Subcutaneous adipose tissue (tissue), 4 donors: Measurements from ENCODE around the gene CNTN6. TPM values are rescaled to one million over a fixed set of nuclear protein-coding genes. Genes with fewer than 3 reads are reported as not detected.

Experiments
- total RNA-seq, 4 donors: library from RNA; depleted of rRNA; stranded (reverse); fragments of >200 nt; gene quantifications; one replicate each; pipeline ENCODE4 v1.1.0, GENCODE V29; 2016
- TF ChIP-seq, protein P1 (sequence below): fragments of 450-650 bp; IDR thresholded peaks from one replicate; pipeline ENCODE4 v1.5.1; 2016; ENCODE audit warnings: low read depth, mild to moderate bottlenecking, control low read depth, antibody characterized with exemption, moderate library complexity

The CNTN6 gene
- total RNA-seq, 4 donors from 2014 or later: 0.17 TPM; not detected in 3

DNA sequence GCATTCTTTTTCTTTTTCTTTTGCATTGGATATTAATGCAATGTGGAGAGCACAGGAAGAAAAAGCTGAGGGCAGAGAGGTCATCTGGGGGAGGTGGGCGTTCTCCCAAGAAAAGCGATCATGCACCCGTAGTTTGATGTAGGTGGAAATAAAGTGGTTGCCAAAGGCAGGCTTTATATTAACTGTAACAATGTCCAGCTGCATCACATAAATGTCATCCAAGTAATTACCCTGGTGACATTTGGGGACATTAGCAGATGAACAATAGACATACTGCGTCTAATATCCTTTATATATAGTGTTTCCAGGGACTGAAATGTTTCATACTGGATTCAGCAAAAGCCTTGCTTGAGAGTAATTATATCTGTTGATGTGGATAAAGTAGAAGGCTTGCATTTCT lies 135.5 kb downstream of the CNTN6 start:
- TF ChIP-seq, protein P1, sequence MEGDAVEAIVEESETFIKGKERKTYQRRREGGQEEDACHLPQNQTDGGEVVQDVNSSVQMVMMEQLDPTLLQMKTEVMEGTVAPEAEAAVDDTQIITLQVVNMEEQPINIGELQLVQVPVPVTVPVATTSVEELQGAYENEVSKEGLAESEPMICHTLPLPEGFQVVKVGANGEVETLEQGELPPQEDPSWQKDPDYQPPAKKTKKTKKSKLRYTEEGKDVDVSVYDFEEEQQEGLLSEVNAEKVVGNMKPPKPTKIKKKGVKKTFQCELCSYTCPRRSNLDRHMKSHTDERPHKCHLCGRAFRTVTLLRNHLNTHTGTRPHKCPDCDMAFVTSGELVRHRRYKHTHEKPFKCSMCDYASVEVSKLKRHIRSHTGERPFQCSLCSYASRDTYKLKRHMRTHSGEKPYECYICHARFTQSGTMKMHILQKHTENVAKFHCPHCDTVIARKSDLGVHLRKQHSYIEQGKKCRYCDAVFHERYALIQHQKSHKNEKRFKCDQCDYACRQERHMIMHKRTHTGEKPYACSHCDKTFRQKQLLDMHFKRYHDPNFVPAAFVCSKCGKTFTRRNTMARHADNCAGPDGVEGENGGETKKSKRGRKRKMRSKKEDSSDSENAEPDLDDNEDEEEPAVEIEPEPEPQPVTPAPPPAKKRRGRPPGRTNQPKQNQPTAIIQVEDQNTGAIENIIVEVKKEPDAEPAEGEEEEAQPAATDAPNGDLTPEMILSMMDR: no peak

DNA sequence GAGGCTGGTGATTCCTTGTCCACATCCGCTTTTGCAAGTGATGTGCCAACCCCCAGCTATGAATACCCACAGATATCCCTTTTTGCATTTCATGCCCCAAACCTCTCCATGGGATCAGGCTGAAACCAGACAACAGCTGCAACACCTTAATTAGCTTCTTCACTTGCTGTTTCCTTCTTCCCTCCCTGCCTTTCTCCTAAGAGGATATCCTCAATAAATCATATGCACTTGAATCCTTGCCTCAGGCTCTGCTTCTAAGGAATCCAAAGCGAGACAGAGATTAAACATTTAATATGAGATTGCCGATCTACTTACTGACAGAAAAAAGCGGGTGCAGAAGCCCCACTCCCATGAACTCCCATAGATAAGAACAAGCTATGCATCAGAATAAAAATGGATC lies 138.1 kb downstream of the CNTN6 start:
- TF ChIP-seq, protein P1: no peak

DNA sequence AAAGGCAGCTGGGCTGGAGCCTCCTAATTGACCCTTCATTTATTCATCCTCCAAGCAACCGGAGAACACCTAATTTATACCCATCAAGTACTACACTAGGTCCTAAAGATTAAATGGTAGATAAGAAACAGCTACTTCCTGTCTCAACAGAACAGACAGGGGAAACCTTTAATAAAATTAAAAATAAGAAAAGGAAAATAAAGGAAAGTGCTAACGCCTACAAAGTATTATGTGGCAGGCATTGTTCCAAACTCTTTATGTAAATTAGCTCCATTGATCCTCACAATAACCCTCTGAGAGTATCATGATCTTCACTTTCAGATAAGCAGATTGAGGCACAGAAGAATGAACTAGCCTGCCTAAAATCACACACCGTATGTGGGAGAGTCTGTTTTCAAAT lies 139.5 kb downstream of the CNTN6 start:
- TF ChIP-seq, protein P1: no peak

DNA sequence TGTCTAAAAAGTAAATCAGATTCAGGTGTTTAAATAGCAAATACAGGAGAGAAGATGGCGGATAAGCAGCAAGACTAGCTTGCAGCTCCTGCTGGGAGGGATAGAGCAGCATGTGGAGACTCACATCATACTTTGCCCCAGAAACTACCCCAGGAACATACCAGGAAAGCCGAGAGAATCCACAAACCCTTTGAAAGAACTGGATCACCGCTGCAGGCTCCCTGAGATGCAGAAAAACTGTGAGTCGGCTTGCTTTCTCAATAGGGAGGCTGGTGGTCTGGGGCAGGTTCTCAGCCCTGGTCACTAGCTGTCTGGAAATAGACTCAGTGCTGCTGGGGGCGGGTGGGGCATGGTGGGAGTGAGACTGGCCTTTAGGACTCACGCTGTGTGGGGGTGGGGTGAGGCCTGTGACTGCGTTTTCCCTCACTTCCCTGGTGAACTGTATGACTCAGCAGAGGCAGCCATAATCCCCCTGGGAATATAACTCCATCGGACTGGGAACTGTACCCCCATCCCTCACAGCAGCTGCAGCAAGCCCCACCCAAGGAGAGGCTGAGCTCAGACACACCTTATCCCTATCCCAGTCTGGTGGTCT lies 142.8 kb downstream of the CNTN6 start:
- TF ChIP-seq, protein P1: no peak

DNA sequence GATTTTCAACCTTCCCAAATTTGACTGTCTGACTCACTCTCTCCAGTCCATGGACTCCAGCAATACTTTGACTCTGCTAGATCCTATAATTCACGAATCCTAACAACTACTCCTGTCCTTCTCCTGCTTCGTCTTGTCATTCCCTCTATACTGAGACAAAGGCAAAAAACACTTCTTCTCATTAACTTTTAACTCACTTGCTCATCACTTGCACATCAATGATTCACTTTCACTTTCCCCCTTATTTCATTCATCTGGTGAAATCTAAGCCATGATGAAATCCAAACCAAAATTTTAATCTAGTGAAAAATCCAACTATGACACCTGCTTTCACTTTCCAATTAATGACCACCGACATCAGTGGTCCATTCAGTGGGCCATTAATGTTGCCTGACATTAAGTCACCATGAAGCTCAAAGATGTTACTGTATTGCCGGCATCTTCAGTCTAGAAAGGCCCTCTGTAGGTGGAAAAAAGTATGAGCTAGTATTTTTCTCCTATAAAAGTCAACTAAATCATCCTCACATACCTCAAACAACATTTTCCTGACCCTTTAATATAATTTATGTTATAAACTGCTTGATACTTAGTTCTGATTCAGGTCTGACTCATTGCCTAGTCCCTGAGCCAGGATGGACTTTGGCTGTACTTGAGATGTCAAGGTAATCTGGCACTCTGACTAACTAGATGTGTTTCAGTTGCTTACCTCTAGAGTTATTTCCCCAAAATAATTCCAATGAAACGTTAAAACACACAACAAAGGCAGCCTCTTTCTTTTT lies 158.6 kb downstream of the CNTN6 start:
- TF ChIP-seq, protein P1: no peak

DNA sequence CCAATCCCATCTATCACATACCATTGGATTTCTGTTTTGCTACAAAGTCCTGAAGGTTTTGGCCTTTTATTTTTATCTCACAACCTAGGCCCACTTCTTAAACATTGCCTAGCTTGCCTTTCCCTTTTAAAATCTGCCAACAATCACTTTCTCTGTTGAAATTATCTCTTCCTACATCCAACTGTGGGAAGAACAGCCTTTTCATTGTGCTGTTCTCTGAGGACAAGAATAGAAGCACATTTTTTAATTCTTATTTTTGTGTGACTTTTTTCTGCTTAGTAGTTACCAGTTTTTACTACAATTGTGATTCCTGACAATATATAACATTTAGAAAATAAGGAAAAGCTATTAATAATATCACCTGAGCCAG lies 159.2 kb downstream of the CNTN6 start:
- TF ChIP-seq, protein P1: no peak

DNA sequence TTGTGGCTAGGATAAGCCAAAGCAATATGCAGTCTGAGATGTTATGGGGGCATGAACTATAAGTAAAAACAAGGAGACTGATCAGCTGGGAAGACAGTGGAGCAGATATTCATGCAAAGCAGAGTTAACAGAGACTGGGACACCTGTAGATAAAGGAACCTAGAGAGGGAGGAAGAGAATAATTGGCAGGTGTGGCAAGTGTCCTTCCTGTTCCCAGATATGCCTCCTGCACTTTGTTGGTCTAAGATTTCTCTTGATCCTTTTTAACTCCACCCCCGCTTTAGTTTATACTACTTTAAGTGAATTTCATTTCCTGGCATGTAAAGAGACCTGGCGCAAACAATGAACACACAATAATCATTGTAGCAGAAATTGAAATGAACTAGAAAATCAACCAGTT lies 169.4 kb downstream of the CNTN6 start:
- TF ChIP-seq, protein P1: no peak
